NOMO-1 treated with dmso at 0.1 percent for 144 hours (cell line): ENCODE measurements around the gene KRTAP9-8.
"Not testable (repeated sequence)": the region's sequence is repeated elsewhere in the genome, so short reads cannot be mapped to it uniquely, and the experiment has no call there.

Experiments used
- DNase-seq: peaks from one replicate; lab custom pipeline; 2025; ENCODE audit not compliant: unreplicated experiment; lab: John Stamatoyannopoulos, UW

Gene KRTAP9-8

DNA sequence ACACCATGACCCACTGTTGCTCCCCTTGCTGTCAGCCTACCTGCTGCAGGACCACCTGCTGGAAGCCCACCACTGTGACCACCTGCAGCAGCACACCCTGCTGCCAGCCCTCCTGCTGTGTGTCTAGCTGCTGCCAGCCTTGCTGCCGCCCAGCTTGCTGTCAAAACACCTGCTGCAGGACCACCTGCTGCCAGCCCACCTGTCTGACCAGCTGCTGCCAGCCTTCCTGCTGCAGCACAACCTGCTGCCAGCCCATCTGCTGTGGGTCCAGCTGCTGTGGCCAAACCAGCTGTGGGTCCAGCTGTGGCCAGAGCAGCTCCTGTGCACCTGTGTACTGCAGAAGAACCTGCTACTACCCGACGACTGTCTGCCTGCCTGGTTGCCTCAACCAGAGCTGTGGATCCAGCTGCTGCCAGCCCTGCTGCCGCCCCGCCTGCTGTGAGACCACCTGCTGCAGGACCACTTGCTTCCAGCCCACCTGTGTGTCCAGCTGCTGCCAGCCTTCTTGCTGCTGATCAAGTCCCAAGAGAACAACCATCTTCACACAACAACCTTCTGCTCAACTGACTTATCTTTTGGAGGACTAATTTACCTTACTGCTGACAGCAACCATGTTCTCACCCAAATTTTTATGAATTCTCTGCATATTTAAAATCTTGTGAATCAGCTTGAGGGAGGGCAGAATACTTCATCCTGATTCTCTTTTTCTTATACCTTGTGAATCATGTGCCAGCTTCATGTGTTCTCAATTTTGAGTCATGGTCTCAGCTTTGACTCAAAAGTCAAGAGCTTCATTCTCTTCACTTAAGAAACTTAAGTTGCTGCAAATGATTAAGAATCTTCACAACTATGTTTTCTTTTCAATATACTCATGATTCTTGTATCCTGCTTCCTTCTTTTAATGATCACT is 17.8 kb downstream of the KRTAP9-8 start, which contains the start of gene KRTAP9-9:
Gene KRTAP9-9 (plus strand): TSS at position 4 of the 910 bp plus-strand sequence.
- DNase-seq, result not testable (repeated sequence)

DNA sequence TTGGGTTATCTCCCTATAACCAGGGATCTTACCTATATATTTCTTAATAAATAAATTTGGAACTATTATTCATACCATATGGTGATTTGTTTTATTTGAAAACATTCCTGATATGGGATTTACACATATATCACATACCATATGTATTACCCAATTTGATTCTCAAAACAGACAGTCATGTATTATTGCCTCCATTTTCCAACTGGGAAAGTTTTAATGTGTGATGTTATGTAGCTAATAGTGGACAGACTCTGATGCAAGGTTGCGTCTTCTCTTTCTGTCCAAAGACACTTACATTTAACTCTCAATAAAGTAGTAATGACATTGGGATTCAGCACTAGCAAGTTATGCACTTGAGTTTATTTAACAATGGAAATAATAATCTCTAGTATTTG is 18.5 kb downstream of the KRTAP9-8 start:
- DNase-seq, result no peak

DNA sequence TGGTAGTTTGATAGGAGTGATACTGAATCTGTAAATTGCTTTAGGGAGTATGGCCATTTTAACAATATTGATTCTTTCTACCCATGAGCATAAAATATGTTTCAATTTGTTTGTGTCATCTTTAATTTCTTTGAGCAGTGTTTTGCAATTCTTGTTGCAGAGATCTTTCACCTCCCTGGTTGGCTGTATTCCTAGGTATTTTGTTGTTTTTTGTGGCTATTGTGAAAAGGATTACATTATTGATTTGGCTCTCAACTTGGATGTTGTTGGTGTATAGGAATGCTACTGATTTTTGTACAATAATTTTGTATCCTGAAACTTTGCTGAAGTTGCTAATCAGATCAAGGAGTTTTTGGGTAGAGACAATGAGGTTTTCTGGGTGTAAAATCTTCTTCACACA is 20.6 kb downstream of the KRTAP9-8 start:
- DNase-seq, result no peak

DNA sequence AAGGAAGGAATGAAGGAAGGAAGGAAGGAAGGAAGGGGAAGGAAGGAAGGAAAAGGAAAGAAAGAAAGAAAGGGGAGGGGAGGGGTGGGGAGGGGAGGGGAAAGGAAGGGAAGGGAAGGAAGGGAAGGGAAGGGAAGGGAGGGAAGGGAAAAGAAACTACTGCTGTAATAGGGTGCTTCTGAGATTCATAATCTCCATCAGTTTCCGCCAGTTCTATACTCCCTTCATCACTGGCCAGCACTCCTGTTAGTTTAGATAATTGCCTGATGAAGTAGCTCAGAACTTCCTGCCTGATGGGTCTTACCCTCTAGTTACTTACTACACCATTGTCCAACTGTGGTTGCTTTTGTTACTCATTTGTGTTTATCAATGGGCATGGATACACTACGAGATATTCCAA is 25.4 kb downstream of the KRTAP9-8 start:
- DNase-seq, result no peak

DNA sequence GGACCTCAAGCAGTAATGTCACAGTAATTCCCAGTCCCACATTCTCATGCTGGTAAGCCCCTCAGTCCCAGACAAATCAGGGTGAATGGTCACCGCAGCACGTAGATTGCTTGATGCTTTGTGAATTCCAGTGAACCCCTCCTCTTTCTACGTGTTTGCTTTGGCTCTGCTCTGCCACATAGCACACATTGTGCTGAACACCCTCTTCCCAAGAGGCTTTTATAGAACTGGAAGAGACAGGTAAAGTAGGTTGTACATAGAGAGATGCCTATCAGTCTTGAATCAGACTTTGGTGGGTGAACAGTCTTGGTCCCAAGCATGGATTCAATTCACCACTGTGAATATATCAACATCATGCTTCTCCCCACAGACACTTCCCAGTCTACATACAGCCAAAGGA is 26.8 kb downstream of the KRTAP9-8 start:
- DNase-seq, result no peak

DNA sequence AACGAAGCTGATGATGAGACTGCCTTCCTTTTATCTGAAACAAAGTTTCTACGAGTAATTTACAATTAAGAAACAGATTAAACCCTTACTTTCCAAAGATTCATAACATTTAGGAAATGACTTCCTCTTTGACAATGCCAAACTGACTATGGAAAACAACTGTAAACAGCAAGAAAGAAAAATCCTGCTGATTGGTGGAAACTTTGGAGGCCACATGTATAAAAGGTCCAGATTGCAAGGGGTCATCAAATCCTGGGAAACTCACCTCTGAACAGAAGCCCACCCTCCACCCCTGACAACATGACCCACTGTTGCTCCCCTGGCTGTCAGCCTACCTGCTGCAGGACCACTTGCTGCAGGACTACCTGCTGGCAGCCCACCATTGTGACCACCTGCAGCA is 27.3 kb downstream of the KRTAP9-8 start, which contains the start of gene KRTAP9-6:
Gene KRTAP9-6 (plus strand): TSS at position 301 of the 400 bp plus-strand sequence. CDS start 0 bp downstream, at position 301.
- no peak for DNase-seq

DNA sequence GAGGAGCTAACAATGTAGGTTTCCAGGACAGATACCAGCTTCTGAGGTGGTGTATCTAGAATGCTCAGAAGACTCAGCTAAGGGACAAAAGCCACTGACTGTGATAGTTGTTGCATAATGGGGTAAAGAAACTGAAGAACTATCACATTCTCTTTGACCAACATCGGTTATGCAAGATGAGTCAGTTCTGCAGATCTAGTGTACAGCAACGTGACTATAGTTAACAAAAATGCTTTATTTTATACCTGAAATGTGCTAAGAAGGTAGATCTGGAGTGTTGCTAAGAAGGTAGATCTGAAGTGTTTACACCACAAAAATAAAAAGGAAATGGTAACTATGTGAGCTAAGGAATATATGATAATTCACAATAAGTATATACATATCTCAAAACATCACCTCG is 29.9 kb downstream of the KRTAP9-8 start:
- DNase-seq, result peak; percentile 1

DNA sequence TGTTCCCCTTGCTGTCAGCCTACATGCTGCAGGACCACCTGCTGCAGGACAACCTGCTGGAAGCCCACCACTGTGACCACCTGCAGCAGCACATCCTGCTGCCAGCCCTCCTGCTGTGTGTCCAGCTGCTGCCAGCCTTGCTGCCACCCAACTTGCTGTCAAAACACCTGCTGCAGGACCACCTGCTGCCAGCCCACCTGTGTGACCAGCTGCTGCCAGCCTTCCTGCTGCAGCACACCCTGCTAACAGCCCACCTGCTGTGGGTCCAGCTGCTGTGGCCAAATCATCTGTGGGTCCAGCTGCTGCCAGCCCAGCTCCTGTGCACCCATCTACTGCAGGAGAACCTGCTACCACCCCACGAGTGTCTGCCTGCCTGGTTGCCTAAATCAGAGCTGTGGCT is 33.5 kb downstream of the KRTAP9-8 start:
- DNase-seq, result not testable (repeated sequence)

DNA sequence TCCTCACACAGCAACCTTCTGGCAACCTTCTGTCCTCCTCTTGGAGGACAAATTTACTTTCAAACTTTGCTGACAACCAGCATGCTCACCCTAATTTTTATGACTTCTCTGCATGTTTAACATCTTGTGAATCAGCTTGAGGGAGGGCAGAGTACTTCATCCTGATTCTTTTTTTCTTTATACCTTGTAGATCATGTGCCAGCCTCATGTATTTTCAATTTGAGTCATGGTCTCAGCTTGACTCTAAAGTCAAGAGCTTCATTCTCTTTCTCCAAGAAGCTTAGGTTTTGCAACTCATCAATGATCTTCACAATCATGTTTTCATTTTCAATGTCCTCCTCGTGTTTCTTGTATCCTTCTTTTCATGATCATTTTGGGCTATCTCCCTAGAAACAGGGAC is 34.1 kb downstream of the KRTAP9-8 start:
- no peak for DNase-seq

DNA sequence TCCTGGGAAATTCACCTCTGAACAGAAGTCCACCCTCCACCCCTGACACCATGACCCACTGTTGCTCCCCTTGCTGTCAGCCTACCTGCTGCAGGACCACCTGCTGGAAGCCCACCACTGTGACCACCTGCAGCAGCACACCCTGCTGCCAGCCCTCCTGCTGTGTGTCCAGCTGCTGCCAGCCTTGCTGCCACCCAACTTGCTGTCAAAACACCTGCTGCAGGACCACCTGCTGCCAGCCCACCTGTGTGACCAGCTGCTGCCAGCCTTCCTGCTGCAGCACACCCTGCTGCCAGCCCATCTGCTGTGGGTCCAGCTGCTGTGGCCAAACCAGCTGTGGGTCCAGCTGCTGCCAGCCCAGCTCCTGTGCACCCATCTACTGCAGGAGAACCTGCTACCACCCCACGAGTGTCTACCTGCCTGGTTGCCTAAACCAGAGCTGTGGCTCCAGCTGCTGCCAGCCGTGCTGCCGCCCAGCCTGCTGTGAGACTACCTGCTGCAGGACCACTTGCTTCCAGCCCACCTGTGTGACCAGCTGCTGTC is 37.9 kb downstream of the KRTAP9-8 start, which contains the start of gene KRTAP9-7:
Gene KRTAP9-7 (plus strand): TSS at position 51 of the 543 bp plus-strand sequence. CDS start 0 bp downstream, at position 51.
- DNase-seq, result not testable (repeated sequence)

DNA sequence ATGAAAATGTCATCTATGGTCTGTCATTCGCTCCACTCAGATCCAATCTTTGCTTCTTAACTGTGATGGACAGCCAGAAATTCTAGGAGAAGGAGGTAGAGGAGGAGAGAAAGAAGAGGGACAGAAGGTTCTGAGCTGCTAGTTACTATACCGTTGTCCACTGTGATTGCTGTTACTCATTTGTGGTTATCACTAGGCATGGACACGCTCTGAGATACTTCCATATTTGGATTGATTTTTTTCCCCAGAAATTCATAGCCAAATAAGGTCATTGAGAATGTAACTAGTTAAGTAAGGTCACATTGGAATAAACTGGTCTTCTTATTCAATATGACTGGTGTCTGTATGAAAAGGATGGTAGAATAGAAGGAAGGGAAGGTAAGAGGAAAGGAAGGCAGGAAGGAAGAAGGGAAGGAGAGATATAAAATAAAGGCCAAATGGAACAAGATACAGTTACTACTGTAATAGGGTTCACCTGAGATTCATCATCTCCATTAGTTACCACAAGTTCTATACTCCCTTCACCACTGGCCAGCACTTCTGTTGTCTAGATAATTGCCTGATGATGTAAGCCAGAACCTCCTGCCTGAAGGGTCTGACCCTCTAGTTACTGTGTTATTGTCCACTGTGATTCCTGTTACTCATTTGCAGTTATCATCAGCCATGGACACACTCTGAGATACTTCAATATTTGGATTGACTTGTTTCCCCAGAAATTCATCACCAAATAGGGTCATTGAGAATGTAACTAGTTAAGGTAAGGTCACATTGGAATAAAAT is 40.6 kb downstream of the KRTAP9-8 start:
- no peak for DNase-seq

DNA sequence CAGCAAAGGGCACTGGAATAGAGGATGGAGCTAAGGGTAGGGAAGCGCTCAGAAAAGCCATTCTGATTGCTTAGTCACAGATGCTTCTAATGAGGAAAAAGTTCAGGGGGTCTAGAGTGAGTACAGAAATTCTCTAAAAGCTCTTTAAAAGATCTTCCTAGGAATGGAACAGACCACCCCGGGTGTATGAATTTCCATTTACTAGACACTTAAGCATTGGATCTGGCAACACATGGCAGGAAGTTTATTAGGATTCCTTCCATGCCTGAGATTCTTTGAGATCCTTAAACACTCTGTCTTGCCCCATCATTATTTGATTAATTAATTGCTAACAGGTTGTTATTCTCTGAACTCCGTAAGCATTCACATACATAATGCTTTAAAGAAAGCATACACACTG is 46.2 kb downstream of the KRTAP9-8 start:
- DNase-seq, result no peak

DNA sequence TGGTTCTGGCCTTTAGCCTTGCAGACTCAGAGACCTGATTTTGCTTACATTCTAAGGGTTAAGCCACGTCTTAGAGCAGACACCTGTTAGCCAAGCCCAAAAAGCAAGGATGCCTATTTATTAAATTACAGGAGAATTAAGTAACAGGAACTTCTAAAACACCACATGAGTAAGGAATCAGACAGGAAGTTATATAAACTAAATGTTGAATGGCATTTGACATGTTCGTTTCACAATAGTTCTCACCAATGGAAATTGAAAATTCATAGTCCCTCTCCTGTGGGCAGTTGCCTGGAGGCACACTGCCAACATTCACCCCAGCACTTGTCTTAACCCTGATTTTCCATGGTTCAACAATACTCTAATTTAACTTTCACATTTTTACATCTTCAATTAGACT is 46.7 kb downstream of the KRTAP9-8 start:
- no peak for DNase-seq

DNA sequence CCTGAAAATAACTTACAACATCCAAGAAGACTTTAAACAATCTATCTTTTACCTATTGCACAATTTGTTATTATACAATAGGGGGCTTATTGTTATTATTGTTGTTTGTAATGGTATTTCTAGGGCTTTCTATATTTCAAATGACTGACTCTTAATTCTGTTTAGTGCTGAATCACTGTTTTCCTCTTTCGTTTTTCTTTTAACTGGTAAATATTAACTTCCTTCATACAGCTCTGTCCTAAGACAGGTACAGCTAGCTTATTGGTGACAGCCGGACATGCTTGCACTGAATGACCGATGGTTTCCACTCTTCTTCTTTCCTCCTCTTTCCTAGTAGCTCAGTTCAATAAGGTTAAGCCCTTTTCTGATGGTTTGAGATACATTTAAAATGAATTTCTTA is 49.3 kb downstream of the KRTAP9-8 start:
- DNase-seq, result no peak
